Neural crest cell (in vitro differentiated cells): ENCODE data around the gene CCL25. TPM values are rescaled to one million over a fixed set of nuclear protein-coding genes. Genes with fewer than 3 reads are reported as not detected.
"Not testable (repeated sequence)": the region's sequence is repeated elsewhere in the genome, so short reads cannot be mapped to it uniquely, and the experiment has no call there.

ENCODE experiments used
- DNase-seq: peaks from one replicate; pipeline ENCODE4 v3.0.0; 2021; ENCODE audit warnings: low read depth, mixed read lengths, low spot score
- H3K27ac Mint-ChIP-seq: one replicate; pipeline ENCODE4 v1.8.0; 2021; ENCODE audit warnings: mild to moderate bottlenecking, mixed read lengths; ENCODE audit not compliant: unreplicated experiment
- H3K27me3 Mint-ChIP-seq: 2 replicates; pipeline ENCODE4 v1.8.0; 2021; ENCODE audit warnings: low read depth, mild to moderate bottlenecking, mixed read lengths
- H3K36me3 Mint-ChIP-seq: 2 replicates; pipeline ENCODE4 v1.8.0; 2021; ENCODE audit warnings: low read depth, mild to moderate bottlenecking, mixed read lengths
- H3K4me1 Mint-ChIP-seq: 2 replicates; pipeline ENCODE4 v1.8.0; 2021; ENCODE audit warnings: mixed read lengths
- H3K4me3 Mint-ChIP-seq: one replicate; pipeline ENCODE4 v1.8.0; 2021; ENCODE audit warnings: mild to moderate bottlenecking, mixed read lengths
- H3K9me3 Mint-ChIP-seq: 2 replicates; pipeline ENCODE4 v1.8.0; 2021; ENCODE audit warnings: mixed read lengths
- total RNA-seq: library from RNA; stranded (reverse); gene quantifications from 2 replicates; pipeline ENCODE4 v1.2.1, GENCODE V29; 2021
- TF ChIP-seq, protein P1 (sequence below): fragments of 200-600 bp; sonication (generic); conservative IDR thresholded peaks from 2 replicates; pipeline ENCODE4 v1.5.0; 2021; ENCODE audit warnings: antibody characterized with exemption, mild to moderate bottlenecking

Gene CCL25
- total RNA-seq, 1 donor from 2014 or later: not detected

DNA sequence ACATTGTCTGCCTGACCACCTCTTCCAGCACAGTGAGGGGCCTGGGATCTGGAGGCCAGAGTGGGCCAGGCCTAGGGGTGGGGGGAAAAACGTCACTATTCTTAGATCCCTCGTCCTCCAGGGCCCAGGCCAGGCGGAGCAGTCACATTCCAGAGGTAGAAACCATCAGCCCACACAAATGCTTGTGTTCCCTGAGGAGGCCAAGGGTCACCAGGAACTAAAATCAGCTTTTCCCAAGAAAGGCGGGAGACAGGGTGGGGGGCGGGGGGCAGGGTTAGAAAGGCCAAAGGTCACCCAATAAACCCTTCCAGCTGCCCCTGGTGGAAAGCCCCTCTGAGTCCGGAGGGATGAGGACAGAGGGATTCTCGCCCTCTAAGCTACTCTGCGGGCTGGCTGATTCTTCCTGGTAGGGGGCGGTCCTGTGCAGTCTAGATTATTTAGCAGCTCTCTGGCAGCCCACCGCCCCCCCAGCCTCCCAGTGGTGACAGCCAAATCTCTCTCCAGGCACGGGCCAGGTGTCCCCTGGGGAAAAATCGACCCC lies 23.5 kb upstream of the CCL25 start:
- peak overlapping the region; percentile 75 for H3K27ac Mint-ChIP-seq
- peak; percentile 33 for DNase-seq
- H3K36me3 Mint-ChIP-seq: no peaks in the 10 kb centered on the region
- no peaks in the 10 kb centered on the region for H3K27me3 Mint-ChIP-seq
- no peak overlapping the region for H3K4me3 Mint-ChIP-seq
- peaks cover 20% of the 10 kb centered on the region for H3K4me1 Mint-ChIP-seq
- no peaks in the 10 kb centered on the region for H3K9me3 Mint-ChIP-seq
- TF ChIP-seq, protein P1, sequence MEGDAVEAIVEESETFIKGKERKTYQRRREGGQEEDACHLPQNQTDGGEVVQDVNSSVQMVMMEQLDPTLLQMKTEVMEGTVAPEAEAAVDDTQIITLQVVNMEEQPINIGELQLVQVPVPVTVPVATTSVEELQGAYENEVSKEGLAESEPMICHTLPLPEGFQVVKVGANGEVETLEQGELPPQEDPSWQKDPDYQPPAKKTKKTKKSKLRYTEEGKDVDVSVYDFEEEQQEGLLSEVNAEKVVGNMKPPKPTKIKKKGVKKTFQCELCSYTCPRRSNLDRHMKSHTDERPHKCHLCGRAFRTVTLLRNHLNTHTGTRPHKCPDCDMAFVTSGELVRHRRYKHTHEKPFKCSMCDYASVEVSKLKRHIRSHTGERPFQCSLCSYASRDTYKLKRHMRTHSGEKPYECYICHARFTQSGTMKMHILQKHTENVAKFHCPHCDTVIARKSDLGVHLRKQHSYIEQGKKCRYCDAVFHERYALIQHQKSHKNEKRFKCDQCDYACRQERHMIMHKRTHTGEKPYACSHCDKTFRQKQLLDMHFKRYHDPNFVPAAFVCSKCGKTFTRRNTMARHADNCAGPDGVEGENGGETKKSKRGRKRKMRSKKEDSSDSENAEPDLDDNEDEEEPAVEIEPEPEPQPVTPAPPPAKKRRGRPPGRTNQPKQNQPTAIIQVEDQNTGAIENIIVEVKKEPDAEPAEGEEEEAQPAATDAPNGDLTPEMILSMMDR: no peak

DNA sequence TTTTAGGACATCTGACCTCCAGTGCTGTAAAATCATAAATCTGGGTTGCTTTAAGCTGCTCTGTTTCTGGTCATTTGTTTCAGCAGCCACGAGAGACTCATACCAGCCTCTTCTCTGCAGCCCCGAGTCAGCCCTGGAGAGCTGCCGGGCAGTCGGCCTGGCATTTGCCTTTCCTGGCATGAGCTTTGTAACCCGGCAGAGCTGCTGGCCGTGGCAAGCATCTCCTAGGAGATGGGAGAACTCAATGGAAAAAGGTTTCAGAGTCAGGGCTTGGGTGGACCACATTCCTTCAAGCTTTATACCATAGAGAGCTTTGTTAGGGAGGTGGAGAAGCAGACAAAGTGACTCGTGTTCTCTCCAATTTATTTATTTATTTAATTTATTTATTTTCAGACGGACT lies 21.6 kb upstream of the CCL25 start:
- peaks cover 21% of the 10 kb centered on the region for H3K4me1 Mint-ChIP-seq
- DNase-seq: no peak
- no peaks in the 10 kb centered on the region for H3K36me3 Mint-ChIP-seq
- H3K27me3 Mint-ChIP-seq: no peaks in the 10 kb centered on the region
- TF ChIP-seq, protein P1: no peak
- H3K9me3 Mint-ChIP-seq: no peaks in the 10 kb centered on the region
- H3K4me3 Mint-ChIP-seq: no peak overlapping the region
- no peak overlapping the region for H3K27ac Mint-ChIP-seq

DNA sequence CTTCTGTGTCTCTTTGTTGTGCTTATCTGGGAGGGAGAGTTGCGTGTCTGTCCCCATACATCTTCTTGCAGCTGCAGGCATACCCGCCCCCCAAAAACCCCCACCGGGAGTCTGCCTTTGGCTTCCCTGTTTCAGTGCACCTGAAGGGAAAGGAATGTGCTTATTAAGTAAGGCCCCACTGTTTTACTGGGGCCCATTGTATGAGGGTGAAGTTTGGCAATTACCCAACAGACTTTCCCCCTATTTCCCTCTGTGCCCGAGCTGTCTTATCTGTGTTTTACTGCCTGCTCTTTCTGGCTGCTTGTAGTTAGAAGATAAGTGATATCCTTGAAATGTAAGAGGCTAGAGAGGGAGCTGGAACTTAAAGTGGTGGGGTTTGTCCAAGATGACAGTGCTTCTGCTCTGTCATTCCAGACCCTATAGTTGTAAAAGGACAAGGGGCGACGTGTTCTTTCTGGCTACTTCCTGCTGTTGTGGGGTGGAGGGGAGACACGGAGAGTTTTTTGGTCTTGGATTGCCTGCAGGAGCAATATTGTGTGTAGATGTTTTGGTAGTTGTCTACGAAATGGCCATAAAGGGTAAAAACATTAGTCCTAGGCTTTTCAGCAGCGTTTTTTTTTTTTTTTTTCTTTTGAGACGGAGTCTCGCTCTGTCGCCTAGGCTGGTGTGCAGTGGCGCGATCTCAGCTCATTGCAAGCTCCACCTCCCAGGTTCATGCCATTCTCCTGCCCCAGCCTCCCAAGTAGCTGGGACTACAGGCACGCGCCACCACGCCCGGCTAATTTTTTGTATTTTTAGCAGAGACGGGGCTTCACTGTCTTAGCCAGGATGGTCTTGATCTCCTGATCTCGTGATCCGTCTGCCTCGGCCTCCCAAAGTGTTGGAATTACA lies 19.0 kb upstream of the CCL25 start:
- H3K9me3 Mint-ChIP-seq, DNase-seq, H3K27me3 Mint-ChIP-seq, H3K27ac Mint-ChIP-seq, H3K36me3 Mint-ChIP-seq: not testable (repeated sequence)
- Mint-ChIP-seq H3K4me1 (peaks cover 21% of the 10 kb centered on the region), H3K4me3 (peak overlapping the region; percentile 50)

DNA sequence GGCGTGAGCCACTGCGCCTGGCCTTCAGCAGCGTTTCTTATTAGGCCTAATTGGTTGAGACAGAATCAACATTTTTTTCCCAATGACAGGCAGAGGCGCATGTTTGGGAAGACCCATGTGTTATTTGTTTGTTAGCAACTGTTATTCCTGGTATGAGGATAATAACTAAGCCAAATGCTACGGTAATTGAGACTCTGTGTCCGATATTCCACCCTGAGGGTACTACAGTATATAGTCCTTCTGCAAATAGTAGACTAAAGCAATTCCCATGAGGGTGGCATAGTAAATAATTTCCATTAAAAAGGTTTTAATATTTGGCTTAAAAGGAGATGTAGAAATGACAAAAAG lies 18.4 kb upstream of the CCL25 start:
- Mint-ChIP-seq H3K9me3 (no peaks in the 10 kb centered on the region), H3K4me3 (no peak overlapping the region), H3K36me3 (no peaks in the 10 kb centered on the region), H3K4me1 (peaks cover 15% of the 10 kb centered on the region), H3K27me3 (no peaks in the 10 kb centered on the region), H3K27ac (no peak overlapping the region)
- no peak for DNase-seq
- TF ChIP-seq, protein P1: no peak

DNA sequence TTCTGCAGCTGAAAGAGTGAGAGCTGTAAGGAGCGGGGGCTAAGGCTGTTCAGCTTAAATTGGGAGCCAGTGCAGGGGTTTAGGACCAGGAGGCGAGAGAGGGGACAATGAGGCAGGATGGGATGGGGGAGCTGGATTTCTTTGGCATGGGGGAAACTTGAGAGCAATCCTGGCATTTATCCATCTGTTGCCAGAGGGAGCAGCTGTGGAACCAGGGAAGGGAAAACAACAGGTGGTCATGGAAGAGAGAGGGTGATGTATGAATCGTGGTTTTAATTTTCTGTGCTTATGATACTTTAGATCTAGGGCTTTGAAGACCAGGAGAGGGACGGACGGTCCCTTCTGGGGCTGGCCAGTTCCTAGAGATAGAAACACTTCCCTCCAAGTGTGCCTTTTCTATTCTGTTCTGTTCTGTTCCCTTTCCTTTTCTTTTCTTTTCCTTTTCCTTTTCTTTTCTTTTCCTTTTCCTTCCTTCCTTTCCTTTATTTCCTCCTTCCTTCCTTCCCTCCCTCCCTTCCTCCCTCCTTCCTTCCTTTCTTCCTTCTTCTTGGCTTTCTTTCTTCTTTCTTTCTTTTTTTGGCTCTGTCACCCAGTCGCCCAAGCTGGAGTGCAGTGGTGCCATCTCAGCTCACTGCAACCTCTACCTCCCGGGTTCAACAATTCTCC lies 16.0 kb upstream of the CCL25 start:
- no peak overlapping the region for H3K4me3 Mint-ChIP-seq
- H3K4me1 Mint-ChIP-seq: peaks cover 10% of the 10 kb centered on the region

More for the DNA sequence above, 16.0 kb upstream of the CCL25 start:
- TF ChIP-seq, protein P1: no peak
- Mint-ChIP-seq H3K36me3 (no peaks in the 10 kb centered on the region), H3K27ac (no peak overlapping the region), H3K27me3 (no peaks in the 10 kb centered on the region), H3K9me3 (no peaks in the 10 kb centered on the region)
- no peak for DNase-seq
